HuH-7.5 (cell line): ENCODE data around the gene TUBA3D.
"Not testable (repeated sequence)": the region's sequence is repeated elsewhere in the genome, so short reads cannot be mapped to it uniquely, and the experiment has no call there.

ENCODE experiments used
- DNase-seq: peaks from one replicate; pipeline ENCODE4 v3.0.0; 2011; ENCODE audit warnings: low spot score

The TUBA3D gene

DNA sequence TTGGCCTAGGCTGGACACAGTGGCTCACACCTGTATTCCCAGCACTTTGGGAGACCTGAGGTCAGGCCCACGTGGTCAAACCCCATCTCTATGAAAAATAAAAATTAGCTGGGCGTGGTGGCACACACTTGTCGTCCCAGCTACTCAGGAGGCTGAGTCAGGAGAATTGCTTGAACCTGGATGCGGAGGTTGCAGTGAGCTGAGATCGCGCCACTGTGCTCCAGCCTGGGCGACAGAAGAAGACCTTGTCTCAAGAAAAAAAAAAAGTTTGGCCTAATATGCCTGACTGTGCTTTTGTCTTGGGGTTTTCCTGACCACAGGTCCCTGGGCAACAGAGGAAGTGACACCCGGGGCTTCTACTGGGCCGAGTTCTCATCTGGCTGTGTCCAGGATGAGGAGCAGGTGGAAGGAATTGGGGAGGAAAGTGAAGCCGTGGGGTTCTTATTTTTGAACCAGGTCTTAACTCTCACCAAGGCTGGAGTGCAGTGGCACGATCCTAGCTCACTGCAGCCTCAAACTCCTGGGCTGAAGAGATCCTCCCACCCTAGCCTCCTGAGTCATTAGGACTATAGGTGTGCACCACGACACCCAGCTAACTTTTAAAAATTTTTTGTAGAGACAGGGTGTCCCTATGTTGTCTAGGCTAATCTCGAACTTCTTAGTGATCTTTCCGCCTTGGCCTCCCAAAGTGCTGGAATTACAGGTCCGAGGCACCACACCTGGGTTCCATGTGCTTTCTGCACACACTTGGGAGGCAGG is 38.7 kb downstream of the TUBA3D start:
- DNase-seq = not testable (repeated sequence)

DNA sequence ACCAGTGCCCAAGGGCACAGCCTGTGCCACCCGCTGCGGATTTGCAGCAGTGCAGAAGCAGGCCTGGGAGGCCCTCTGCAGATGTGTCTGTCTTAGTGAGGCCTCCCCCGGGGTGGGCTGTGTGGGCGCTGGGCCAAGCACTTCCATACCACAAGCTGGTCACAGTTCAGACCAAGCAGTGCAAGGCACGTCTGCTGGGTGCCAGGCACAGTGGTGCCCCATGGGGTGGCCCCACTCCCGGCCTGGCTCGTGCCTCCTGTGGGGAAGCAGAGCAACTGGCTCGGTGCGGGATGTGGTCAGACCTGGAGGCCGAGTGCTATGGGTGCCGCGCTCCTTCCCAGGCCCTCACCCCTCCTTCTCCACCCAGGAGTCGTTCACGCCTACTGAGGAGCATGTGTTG is 39.3 kb downstream of the TUBA3D start:
- not testable (repeated sequence) for DNase-seq

DNA sequence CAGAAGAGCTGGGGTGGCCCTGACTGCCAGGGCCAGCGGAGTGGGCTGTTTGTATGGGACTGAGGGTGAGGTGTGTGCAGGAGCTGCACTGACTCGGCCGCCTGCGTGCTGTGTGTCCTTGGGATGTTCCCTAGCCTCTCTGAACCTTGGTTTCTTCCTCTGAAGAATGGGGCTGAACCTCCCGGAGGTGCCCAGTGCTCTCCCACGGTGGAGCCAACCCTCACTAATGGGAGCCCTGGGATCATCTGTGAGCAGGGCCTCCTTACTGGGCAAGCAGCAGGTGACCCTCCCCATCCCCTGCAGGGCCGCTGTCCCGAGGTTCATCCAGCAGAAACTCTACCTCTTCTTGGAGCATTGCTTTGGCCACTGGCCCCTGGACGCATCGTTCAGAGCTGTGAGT is 40.1 kb downstream of the TUBA3D start:
- no peak for DNase-seq

DNA sequence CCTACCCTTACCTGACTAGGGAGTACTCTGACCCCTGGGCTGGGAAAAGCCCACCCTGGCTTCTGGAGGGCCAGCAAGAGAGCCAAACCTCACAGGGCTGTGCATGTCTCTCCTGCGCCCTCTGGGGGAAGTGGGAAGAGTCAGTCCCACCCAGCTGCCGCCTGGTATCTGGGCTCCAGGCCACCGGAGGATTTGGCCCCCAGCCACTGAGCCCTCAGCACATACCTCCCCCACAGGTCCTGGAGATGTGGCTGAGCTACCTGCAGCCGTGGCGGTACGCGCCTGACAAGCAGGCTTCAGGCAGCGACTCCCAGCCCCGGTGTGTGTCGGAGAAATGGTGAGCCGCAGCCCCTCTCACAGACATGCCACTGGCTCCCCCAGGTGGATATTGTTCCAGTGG is 40.7 kb downstream of the TUBA3D start:
- DNase-seq = not testable (repeated sequence)

DNA sequence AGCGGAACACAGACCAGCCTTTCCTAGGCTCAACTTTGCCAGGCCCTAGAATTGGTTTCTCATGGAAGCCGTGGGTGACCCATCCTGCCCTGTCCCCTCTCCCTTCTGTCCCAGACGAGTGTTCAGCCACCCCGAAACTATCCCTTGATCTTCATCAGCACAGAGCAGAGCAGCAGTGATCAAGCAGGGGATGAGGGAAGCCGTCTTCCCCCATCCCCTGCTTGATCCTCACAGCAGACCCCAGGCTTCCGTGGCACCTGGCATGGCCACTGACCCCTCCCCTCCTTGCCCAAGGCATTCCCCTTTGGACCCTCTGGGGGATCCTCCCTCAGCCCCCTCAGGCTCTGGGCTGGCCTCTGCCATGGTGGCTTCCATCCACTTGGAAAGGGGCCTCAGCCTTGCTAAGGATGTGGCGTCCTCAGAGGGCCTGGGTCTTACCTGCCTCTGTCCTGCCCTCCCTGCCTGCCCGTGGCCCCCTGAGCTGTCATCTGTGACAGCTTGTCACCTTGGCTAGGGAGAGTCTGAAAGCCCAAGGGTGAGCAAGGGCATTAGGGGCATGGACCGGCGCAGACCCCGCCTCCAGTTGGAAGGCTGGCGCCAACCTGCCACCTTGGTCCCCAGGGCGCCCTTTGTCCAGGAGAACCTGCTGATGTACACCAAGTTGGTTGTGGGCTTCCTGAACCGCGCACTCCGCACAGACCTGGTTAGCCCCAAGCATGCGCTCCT is 41.4 kb downstream of the TUBA3D start:
- DNase-seq = no peak

DNA sequence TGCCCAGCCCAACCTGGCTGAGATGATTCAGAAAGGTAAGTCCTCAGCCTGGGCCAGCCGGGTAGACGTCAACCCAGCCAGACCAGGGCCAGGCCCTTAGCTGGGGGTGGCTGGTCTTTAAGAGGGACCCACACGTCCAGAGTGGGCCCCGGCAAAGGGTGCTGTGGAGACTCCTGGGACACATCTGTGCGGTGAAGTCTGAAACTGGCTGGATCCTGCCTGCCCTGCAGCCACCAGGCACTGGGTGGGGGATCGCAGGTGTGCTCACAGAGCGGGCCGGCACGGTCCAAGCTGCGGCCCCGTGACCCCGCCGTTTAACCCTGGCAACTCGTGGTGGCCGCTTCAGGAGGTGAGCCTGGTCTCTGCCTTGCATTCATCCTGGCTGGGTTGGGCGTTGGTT is 41.9 kb downstream of the TUBA3D start:
- not testable (repeated sequence) for DNase-seq

DNA sequence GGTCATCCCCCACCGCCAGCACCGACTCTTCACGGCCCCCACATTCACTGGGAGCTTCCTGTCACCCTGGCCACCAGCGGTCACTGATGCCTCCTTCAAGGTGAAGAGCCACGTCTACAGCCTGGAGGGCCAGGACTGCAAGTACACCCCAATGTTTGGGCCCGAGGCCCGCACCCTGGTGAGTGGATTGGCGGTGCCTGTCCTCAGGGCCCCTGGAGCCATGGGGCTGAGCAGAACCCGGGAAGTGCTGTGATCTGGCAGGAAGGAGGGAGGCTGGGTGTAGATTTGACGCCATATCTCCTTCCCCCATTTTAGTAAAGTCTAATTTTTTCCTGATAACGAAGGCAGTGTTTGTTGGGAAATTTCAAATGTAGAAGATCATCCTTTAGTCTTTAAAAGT is 42.6 kb downstream of the TUBA3D start:
- not testable (repeated sequence) for DNase-seq

DNA sequence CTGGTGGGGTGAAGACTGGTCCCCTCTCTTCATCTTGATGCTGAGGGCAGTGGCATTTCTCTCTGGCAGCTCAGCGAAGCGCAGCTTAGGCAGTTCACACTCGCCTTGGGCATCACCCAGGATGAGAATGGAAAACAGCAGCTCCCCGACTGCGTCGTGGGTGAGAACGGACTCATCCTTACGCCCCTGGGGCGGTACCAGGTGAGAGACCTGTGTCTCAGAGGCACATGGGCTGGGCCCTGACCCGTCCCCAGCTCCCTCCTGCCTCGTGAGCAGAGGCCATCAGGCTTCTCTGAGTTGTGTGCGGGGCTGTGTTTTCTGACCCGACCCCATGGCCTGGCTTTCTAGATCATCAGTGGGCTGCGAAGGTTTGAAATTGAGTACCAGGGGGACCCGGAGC is 43.5 kb downstream of the TUBA3D start:
- no peak for DNase-seq

DNA sequence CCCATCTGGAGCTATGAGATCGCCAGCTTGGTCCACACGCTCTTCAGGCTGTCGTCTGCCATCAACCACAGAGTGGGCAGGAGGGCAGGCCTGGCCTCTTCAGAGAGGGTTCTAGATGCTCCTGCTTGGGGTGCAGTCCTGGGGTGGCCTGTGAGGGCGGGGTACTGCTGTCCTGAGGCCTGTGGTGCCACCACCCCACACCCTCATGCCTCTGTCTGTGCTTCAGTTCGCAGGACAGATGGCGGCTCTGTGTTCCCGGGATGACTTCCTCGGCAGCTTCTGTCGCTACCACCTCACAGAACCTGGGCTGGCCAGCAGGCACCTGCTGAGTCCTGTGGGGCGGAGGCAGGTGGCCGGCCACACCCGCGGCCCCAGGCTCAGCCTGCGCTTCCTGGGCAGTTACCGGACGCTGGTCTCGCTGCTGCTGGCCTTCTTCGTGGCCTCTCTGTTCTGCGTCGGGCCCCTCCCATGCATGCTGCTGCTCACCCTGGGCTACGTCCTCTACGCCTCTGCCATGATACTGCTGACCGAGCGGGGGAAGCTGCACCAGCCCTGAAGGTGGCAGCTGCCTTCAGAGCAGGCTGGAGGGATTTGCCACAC is 44.1 kb downstream of the TUBA3D start:
- DNase-seq = not testable (repeated sequence)

DNA sequence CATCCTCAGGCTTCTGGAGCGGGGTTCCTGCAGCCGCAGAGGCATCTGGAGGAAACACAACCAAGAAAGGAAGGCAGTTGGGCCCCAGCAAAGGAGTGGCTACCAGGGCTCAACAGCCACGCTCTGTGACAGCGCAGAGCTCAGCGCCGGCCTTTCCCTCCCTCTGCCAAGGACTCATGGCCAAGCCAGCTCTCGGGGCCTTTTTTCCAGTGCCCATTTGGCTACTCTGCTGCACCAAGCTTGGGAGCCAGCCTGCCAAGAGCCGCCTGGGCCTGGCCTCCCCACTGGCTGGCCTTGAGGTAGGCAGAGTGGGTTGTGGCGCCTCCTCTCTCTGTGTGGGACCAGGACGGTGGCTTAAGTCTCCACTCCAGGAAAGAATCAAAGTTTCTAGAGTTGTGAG is 44.6 kb downstream of the TUBA3D start:
- DNase-seq = no peak

DNA sequence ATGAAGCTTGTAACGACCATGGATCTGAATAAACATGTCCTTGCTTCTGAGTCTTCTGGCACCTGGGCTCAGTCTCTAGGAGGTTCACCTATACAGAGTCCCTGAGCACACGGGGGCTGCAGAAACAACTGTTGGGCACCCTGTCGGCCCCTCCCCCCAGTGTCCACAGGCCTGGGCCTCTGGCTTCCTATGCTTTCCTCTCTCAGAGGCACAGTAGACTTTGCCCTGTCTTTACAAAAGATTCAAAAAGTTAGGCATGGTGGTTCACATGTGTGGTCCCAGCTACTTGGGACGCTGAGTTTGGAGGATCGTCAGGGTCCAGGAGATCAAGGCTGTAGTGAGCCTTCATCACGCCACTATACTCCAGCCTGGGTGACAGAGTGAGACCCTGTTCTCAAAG is 45.6 kb downstream of the TUBA3D start:
- DNase-seq = not testable (repeated sequence)

DNA sequence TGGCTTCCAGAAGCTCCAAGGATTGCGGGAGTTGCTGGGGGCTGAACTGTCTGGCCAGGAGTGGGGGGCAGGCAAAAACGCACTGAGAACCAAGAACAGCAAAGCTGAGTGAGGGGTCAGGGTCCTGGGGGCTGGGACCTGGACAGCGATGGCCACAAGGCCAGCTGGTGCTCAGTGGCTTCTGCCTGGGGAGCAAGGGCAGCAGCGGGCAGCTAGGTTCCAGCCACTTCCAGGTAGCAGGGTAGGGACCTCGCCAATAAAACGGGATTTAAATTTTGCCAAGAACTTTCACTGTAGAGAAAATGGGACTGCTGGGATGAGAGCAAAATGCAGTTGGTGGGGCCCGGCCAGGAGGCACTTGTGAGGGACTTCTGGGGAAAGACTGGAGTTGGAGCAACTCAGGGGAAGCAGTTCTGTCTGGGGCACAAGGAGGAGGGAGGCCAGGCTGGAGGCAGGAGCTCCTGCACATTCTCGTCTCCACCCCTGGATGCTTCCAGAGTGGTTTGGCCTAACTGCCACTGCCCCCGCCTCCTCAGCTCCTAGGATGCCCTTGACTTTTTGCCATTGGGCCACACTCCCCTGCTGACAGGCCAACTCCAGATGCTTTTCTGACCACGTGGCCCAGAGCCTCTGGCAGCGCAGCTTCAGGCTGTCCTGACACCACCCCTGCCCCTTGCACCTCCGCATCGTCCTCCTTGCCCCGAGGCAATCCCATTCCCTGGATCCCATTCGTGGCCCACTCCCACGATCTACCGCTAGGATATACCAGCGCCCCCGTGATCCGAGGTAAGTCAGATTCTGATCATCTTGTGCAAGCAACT is 46.3 kb downstream of the TUBA3D start:
- DNase-seq = no peak

DNA sequence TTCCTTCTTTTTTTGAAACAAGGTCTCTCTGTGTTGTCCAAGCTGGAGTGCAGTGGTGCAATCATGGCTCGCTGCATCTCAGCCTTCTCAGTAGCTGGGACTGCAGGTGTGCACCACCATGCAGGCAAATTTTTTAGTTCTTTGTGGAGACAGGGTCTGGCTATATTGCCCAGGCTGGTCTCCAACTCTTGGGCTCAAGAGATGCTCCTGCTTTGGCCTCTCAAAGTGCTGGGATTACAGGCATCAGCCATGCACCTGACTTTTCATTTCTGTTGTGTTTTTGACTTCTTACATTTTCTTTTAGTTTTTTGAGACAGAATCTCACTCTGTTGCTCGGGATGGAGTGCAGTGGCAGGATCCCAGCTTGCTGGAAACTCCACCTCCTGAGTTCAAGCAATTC is 49.3 kb downstream of the TUBA3D start:
- not testable (repeated sequence) for DNase-seq

DNA sequence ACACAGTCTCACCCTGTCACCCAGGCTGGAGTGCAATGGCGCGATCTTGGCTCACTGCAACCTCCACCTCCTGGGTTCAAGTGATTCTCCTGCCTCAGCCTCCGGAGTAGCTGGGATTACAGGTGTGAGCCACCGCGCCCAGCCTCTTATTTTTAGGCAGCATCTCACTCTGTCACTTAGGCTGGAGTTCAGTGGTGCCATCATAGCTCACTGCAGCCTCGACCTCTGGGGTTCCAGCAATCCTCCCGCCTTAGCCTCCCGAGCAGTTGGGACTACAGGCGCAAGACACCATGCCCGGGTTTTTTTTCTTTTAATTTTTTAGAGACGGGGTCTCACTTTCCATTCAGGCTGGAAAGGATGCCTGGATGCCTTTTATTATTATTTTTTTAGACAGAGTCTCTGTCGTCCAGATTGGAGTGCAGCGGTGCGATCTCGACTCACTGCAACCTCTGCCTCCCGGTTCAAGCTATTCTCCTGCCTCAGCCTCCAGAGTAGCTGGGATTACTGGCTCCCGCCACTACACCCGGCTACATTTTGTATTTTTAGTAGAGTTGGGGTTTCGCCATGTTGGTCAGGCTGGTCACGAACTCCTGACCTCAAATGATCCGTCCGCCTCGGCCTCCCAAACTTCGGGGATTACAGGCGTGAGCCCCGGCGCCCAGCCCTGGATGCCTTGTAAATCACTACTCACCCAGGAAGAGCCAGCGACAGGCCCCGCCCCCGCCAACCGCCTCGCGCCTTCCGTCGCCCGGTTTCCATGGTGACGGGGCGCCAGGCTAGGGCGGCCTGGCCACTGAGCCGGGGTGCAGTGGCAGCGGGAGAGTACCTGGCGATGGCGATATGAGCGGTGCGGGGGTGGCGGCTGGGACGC is 51.4 kb downstream of the TUBA3D start, which contains the start of gene CCDC74A:
TSS of gene CCDC74A (plus strand) at position 758 of the 871 bp plus-strand sequence. CDS start at position 841, 83 bp downstream.
- not testable (repeated sequence) for DNase-seq

DNA sequence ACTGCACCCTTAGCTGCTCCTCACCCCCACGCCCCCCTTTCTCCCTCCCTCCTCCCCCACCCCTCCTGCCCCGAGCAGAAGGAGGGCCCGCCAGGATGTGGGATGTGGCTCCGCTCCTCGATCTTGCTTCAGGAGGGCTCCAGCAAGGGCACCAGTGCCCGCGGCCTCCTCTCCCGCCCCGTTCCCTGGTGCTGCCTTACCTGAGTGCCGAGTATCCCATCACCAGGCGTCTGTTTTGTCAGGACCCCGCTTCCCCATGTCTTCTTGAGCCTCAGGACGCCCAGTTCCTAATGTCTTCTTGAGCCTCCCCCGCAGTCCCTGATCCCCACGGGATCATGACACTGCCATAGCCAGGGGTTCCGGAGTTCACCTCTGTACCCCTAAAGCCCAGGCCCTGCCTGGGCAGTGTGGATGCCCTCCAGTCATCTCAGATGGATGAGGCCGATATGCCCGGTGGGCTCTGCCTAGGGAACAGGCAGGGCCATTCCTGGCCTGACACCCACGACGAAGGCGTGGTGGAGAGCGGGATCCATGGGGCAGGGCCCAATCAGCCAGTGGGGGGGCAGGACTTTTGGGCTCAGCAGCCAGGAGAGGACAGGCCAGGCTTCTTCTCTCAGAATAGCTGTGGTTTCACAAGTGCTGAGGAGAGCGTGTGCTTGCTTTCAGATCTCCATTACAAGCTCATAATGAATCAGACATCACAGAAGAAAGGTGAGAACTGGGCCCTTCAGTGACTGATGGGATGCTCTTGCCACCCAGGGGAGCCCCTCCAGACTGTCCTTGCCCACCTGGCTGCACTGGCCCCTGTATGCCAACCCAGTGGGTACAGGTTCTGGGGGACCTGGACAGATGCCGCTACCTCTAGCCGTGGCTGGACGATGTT is 53.3 kb downstream of the TUBA3D start:
- not testable (repeated sequence) for DNase-seq

DNA sequence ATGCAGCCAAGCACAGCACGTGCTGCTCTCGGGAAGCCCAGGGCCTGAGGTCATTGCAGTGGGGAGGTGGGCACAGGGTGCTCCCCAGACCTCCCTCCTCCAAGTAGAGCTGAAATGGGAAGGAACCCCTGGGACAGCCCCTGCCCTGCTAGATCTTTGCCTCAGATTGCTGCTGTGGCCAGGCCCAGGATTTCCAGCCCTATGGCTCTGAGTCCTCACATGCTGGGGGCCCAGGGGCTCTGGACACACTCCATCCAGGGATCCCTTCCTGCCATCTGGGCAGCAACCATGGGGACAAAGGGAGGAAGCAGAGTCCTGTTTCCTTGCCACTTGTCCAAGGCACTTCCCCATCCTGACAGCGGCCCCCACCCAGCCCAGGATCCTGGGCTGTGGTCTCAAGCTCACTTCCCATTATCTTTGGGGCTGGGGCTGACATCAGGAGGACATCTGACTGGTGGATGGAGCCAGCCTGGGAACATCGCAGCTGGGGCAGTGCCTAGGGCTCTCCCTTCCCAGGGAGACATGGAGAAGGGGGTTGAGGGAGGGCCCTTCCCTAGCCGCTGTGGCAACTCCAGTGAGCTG is 54.0 kb downstream of the TUBA3D start:
- DNase-seq = not testable (repeated sequence)

DNA sequence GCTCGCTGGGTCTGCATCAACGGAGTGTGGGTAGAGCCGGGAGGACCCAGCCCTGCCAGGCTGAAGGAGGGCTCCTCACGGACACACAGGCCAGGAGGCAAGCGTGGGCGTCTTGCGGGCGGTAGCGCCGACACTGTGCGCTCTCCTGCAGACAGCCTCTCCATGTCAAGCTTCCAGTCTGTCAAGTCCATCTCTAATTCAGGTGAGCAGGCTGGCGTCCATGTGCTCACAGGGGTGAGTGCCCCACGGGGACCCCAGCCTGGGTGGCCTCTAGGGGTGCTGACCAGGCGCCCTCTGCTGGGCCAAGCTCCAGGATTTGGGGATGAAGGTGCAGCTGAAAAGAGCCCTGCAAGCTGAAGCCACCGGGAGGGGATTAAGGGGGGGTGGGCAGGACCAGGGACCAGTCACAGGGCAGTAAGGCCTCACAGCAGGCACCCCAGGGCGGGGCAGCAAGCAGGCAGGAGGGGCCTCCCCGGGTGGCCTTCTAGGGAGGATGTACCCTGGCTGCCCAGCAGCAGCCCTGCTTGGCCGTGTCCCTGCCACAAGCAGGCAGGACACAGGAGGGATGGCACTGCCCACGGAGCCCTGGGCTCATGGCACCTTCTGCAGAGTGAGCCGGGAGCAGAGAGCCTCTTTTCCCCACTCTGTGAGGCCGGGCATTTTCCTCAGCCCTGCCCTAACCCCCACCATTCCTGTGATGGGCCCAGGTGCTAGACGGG is 54.9 kb downstream of the TUBA3D start:
- not testable (repeated sequence) for DNase-seq

DNA sequence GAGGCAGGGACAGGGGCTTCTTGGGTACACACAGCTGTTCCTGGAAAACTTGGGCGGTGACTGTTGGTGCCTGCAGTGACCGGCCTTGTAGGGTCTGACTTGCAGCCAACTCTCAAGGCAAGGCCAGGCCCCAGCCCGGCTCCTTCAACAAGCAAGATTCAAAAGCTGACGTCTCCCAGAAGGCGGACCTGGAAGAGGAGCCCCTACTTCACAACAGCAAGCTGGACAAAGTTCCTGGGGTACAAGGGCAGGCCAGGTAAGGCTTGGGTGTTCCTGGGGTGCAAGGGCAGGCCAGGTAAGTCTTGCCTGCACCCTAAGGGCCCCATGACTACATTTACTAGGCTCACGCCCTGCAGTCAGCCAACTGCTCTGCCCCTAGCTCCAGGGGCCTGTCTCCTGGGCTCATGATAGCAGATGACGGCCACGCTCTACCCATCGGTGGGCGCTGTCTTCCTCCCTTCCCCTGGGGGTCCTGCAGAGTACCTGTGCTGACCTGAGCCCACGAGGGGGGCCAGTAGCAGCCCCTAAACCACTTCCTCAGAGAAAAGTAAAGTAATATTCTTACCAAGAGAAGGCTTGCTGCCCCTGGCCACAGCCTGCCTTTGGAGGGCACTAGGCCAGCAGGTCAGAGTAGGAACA is 55.7 kb downstream of the TUBA3D start:
- DNase-seq = not testable (repeated sequence)
